NCI-H2081 (cell line): Measurements from ENCODE around the gene HMX1.

Experiments used
- DNase-seq, 2 experiments: peaks; one replicate each; lab custom pipeline; 2025; lab: John Stamatoyannopoulos, UW

The HMX1 gene

DNA sequence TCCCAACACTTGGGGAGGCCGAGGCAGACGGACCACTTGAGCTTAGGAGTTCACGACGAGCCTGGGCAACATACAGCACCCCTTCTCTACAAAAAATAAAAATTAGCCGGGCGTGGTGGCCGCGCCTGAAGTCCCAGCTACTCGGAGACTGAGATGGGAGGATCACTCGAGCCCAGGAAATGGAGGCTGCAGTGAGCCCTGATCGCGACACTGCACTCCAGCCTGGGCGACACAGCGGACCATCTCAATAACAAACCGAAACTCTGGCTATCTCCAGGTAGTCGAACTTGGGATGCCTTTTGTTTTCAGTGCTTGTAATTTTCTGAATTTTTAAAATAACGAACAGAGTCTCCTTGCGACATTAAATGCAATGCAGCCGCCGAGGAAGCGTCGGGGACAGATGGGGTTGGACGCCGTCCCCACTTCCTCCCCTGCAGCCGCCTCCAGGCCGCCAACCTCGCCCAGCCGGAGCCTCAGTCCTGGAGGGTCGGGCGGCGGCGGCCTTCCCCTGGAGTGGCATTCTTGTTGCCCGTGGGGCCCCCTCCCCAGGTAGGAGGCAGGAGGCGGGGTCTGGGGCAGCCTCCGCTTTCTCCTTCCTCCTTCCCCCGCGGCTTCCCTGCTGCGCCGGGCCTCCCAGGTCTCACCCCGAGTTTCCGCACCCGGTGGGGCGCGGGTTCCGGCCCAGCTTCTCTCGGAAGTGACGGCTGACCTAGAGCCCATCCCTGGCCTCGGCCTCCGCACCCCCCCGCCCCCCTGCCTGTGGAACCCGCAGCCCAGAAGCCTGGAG lies 14.6 kb downstream of the HMX1 start:
- DNase-seq = no peak

DNA sequence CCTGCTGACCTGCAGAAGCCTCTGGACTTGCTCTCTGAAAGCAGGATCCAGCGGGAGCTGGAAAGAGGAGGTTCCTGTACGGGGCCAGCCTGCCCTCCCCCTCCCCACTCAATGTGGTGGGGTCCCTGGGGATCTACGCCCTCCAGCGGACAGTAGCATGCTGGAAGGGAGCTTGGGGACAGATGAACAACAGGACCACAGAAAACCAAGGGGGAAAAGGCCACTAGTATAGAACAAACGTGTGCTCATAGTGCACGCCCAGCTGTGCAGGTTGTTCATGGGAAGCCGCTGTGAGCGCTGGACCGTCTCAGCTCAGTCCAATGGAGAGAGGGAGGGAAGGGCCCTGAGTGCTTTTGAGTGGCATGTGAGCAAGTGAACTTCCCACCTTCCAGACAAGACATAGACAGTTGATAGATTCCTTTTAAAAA lies 15.8 kb downstream of the HMX1 start:
- DNase-seq = no peak

DNA sequence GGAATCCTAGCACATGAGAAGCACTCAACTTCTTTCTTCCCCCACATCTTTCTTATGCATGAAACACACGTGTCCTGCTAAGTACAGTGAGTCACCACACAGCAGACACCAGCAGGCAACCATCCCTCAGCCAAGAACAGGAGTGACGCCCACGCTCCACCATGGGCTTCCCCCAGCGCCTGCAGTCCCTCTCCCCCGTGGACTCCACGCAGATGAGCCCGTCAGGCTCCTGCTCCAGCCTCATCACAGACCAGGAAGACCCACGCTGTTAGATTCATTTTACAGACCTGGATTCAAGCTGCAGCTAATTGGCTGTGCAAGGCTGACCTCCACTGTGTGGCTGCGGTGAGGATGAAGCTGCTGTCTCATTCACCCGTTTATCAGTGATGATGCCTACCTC lies 16.7 kb downstream of the HMX1 start:
- DNase-seq = no peak

DNA sequence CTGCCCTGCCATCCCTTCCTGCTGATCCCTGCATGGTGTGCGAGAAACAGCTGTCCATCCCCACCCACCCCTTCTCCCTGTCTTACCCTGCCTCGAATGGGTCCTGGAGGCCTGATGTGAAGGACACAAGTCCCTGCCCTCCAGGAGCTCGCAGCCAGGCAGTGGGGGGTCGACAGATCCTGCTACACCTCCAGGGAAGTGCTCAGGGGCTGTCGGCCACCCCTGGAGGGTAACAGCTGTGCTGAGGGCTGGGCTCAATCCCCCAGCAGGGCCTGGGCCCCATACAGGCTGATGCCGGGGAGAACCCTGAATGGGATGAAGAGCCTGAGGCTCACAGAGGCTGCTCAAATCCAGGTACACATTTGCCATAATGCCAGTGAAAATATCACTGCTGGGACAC lies 17.6 kb downstream of the HMX1 start:
- DNase-seq = no peak

DNA sequence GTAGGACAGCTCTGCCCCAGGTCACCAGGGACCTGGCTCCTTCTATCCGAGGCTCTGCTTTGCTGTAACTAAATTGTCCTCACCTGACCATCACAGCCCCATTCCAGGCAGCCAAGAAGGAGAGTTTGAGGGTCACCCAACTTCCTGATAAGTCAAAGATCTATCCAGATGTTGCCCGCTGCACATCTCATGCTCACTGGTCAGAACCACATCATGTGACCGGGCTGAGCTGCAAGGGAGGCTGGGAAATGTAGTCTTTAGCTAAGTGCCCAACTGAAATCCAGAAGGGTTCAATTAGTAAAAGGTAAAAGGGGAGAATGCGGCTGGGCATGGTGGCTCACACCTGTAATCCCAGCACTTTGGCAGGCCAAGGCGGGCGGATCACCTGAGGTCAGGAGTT lies 18.4 kb downstream of the HMX1 start:
- DNase-seq = no peak

DNA sequence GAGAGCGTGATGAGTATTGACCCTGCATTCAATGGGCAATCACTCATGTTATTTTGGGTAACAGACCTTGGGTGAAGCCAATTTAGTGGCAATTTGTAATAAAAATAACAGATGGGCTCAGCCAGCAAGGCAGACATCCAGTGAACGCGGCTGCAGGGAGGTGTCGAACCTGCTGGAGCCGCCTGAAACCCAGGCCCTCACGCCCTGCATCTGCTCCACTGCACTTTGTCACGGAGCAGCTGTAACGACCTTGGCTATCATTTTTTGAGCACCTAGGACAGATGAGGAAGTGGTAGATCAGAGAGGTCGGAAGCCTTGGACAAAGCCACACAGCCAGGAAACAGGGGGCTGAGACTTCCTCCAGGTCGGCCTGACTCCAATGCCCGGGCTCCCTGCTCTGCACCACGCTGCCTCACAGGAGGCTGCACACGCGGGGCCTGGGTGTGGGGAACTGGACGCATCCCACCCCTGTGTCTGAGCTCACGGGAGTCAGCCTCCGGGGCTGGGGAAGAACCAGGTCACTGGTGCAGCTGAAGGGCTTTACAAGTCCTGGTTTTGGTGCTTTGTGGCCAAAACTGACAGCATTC lies 19.4 kb downstream of the HMX1 start:
- no peak for DNase-seq

DNA sequence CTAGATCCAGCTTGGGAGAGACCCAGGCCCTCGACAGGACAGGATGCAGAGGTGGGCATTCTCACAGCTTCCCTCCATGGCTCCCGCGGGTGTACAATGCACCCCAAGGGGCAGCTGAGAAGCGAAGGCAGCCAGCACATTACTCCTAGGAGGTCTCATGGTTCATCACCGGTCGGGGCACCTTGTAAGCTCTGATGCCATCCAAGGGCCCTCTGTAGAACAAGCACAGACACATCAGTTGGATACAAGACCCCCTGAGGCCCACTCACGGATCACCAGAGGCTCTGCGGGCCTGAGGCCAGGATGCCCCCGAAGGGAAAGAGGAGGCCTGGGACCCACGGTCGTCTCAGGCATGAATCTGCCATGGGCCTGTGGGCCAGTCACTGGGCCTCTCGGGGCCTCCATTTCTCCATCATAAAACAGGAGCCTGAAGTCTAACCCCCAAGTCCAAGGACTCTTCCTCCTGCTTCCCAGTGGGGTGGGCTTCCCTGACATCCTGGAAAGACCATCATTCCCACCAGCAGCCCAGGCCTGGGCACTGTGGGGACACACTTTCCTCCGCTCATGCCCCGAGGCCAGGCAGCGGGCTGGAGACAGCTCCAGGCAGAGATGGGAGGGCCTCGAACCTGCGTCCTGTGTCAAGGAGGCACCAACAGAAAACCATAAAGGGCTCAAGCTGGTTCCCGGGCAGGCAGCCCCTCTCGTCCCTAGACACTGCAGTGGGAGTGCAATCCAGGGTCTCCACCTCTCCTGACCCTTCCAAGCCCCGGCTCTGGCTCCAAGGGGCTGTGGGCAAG lies 20.1 kb downstream of the HMX1 start:
- DNase-seq = no peak

DNA sequence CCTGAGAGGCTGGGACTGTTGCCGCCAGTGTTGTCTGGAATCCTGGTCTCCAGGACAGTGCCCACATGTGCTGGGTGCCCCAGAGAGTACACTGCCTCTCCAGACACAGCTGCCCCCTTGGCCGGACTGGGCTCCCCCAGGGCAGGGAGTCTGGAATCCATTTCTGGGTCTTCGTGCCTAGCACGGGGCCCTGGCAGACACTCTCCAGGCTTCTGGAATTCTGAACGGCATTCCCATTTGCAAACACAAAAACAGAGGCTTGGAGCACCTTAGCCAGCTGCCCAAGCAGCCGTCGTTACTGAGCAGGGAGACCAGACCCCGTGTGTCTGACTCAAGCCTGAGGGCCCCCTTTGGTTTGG lies 20.8 kb downstream of the HMX1 start:
- no peak for DNase-seq

DNA sequence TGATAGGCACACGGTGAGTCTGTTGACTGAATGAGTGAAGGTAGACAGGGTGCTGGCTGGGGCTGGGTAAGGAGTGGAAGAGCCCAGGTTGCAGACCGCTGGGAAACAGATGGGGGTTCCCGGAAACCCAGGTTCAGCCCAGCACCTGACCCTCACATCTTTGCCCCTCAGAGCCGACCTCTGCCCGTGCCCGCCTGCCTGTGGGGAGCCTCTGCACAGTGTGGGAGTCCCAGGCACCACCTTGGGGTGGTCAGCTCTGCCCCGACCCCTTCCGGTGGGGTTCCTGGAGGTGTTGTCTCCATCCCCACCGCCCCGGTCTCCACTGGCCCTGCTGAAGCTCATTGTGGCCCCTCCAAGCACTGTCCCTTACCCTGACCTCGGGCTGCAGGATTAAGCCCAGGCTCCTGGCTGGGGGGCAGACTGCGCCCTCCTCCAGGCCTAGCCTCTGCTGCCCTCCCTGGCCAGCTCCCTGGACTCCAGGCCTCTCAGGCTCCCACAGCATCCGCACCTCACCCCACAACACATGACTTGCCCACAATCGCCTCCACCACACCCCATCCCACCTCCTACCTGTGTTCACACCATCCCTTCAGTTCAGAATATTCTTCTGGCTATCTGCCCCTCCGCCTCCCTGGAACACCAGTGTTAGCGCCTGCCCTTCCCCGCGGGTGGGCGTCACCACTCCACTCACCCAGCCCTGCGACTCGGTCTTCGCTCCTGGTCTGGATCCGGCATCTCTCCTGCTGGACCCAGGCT lies 21.4 kb downstream of the HMX1 start:
- no peak for DNase-seq

DNA sequence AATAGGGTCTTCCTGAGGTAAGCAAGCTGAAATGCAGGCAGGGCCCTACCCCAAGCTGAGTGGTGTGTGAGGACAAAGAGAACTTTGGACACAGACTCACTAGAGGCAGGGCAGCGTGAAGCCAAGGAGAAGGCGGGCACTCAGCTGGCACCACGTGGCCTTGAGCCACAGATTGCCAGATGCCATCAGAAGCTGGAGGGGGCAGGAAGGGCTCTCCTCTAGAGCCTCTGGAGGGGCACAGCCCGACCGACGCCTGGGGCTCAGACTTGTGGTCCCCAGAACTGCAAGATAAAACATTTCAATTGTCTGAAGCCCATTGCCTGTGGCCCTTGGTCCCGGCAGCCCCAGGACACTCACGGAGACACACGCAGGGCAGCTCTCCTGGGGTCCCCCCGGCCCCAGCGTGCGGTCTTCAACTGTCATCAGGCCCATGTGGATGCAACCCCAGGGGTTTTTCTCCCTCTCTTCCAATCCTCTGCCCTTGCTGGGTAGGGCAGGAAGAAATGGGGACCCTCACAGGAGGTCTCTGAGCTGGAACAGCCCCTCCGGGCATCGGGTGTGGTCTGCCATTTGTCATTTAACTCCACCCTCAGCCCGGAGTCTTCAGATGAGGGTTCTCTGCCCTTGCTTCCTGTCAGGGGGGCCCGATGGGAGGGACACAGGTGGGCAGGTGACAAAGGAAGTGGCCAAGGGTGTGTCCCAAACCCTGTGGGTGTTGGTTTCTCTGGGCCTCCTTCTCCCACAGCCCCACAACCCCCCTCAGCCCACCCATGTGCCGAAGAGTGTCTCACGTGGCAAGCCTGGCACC lies 22.2 kb downstream of the HMX1 start:
- DNase-seq = no peak

DNA sequence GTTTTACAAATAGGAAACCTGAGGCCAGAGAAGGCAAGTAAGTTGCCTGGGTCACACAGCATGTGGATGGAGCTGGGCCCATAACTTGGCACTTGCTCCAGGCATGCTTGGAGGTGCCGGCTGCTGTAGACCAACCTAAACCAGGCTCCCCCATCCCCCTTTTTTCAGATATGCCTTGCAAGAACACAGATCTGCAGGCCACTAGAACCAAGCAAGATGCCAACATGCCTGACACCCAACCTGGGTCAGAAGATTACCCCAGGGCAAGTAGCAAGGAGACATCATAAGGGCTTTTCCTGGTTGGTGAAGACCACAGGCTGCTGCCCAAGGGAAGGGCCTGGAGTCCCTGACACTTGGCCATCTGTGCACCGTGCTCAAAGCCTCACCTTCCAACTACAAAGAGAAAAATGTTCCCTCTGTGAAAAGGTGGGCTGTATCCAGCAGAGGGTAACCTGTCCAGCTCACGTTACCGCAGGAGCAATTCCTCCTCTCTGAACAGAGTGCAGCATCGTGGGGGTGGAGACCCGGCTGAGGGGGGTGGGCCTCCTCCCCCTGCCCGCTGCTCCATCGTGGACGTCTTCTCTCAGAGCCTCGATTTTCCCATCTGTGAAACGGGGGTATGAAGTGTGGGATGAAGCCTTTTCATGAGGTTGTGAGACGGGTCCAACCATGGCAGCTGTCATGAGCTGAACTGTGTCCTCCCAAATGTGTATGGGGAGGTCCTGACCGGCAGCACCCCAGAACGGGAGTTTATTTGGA lies 23.0 kb downstream of the HMX1 start:
- DNase-seq = no peak

DNA sequence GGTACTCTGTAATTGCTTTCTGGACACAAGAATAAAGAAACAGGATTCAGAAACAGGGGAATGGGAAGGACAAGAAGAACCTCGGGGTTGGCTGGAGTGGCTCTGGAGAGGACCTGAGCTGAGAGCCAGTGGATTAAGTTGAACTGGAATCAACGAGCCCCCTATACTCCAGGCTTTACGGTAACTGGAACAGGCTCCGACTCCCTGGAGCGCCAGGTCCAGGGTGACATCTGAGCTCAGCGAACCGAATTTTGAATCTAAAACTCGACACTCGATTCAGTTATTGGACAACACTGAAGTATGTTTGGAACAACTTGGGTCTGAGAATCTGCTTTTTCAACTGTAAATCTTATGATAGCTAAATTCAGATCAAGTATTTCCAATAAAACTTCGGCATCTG lies 23.9 kb downstream of the HMX1 start:
- DNase-seq = no peak

DNA sequence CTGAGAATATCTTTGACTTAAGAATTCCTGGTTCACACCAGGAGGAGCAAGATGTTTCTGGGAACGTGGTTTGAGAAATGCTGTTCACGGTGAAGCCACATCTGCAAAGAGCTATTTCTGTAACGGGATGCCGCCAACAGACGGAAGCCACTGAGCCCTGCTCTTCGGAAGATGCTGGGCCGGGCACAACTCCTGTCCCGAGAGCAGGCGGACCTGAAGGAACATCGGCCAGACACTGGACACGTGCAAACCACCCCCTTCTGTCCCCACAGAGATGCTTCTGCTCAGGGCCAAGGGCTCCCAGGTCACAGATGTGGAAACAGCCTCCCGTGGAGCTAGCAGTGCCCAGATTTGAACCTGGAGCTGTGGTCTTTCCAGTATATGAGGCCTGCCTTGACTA lies 24.3 kb downstream of the HMX1 start:
- DNase-seq = no peak

DNA sequence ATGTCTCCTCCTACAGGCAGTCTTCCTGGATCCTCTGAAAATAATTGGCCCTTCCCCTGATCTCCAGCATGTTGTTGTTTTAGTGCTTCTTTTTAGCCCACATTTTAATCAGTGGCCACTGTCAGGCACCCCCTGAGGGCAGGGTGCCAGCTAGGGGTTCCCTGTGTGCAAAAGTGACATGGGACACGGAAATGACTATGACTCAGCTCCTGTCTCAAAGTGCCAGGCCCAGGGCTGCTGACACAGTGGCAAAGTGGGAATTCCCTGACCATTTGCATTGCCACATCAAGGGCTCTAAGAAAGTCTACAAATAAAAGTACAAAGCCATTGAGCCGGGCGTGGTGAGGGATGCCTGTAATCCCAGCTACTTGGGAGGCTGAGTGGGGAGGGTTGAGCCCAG lies 24.8 kb downstream of the HMX1 start:
- DNase-seq = no peak

DNA sequence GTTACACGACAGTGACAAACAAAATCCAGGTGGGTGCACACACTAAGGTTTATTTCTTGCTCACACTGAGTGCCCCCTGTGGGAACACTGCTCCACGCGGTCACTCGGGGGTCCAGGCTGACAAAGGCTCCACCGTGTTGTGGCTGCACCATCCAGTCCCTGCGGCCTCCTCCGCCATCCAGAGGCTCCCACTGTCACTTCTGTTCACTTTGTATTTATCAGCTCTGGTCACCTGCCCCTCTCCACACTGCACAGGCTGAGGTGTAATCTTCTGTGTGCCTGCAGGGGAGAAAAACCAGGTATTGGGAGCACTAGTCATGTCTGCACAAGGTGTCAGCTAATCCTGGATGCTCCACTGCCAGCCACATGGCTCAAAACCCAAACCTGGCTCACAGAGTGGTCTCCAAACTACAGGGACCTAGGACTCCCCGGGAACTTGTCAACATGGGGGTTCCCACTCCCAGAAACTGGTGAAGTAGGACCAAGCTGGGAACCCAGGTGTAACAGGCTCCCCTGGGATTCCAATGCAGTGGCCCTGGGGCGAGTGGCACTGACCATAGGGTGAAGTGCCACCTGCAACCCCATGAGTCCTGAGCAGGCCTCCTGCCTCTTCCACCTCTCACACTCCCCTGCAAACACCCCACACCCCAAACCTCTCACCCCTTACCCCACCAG lies 25.5 kb downstream of the HMX1 start:
- DNase-seq = no peak

DNA sequence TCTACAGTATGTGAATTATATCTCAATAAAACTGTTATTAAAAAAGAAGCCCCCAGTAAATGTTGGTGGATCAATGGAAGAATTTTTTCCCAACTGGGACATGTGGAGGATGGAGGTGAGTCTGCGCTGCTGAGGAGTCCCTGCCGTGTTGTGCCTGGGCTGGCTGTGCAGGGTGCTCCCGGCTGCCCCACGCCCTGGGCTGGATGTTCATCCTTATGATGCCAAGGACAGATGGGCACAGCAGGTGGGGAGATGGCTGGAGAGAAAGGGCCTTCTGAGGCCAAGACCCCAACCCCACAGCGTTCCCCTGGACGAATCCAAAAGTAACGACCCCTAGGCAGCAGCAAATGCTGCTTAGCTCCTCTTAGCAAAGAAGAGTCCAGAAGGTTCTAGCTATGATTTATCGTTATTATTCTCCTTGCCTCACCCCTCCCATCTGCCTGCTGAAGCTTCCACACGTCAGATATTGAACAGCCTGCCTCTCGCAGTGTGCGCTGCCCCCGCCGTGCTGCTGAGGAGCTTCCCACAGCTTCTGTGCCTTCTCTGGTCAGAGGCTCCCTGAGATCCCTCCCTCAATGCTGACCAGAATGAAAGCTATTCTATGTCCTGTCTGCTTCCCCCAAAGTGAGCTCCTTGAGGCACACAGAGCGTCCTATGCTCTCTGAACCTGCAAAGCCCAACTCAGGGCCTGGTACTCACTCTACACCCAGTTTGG lies 26.5 kb downstream of the HMX1 start:
- no peak for DNase-seq

DNA sequence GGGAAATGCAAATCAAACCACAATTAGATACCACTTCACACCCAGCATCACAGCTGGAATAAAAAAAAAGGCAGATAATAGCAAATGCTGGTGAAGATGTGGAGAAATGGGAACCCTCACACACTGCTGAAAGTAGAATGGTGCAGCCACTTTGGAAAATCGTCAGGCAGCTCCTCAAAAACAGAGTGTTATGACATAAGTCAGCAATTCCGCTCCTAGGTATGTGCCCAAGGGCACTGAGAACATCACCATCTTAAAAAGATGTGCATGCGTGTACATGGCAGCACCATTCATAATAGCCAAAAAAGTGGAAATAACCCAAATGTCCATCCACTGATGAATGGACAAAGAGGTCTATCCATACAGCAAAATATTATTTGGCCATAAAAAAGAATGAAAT lies 28.0 kb downstream of the HMX1 start:
- DNase-seq = no peak

DNA sequence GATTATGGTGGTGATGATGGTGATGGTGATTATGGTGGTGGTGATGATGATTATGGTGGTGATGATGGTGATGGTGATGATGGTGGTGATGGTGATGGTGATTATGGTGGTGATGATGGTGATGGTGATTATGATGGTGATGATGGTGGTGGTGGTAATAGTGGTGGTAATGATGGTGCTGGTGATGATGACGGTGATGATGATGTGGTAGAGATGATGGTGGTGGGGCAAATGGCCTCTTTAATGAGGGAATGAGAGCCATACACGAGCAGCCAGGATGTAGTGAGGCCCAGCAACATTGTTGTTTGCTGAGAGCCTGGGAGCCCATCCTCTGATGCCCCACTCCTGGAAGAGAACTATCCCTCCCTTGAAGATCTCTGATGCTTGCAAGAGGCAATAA lies 29.0 kb downstream of the HMX1 start:
- DNase-seq = no peak

DNA sequence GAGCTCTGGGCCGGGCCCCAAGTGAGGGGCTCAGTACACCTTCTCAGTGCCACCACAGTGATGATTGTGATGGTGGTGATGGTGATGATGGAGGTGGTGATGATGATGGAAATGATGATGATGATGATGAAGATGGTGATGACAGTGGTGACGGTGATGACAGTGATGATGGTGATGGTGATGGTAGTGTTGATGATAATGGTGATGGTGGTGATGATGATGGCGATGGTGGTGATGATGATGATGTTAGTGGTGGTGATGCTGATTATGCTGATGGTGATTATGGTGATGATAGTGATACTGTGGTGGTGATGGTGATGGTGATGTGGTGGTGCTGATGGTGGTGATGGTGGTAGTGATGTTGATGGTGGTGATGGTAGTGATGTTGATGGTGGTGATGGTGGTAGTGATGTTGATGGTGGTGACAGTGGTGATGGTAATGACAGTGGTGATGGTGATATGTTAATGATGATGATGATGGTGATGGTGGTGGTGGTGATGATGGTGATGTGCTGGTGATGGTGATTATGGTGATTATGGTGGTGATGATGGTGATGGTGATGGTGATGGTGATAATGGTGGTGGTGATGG lies 29.9 kb downstream of the HMX1 start:
- no peak for DNase-seq
